ENCODE results near the gene CISD3. TPM values are rescaled to one million over a fixed set of nuclear protein-coding genes. Genes with fewer than 3 reads are reported as not detected.

The CISD3 gene
- total RNA-seq, 1 experiment from 2014 or later: 11.6 TPM

DNA sequence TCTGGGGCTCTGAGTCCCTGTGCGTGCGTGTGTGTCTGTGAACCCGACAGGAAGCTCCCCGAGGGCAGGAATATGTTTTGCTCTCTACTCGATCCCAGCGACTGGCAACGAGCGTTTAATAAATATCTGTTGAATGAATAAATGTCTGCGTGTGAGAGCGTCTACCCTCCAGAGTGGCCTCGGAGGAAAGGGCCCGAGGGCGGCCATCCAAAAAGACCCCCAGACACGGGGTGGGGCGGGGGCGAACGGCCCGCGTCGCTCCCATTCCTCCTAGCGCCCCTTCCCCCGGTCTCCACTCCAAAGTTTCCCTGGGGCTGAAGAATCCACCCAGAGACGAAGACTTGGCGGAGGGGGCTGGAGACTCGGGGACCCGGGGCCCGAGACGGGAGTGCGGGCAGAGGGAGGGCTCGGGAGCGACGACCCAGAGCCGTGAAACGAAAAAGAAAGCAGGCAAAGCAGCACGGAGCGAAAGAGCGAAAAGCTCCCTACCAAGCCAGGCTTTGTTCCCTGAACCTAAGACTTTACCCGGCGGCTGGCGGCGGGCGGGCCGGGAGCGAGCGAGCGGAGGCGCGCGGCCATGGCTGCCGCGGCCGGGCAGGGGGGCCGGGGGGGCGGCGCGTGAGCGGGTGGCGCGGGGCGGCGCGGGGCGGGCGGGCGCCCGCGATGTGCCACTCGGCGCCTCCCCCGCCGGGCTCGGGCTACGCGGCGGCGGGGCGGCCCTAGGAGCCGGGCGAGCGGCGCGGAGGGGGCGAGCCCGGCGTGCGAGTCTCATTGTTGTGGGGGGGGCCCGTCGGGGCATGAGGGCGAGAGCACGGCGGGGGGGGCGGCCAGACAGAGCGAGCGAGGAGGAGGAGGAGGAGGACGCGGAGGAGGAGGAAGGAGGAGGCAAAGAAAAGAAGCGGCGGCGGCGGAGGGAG is 25.3 kb upstream of the CISD3 start, which contains the start of gene MLLT6:
MLLT6 (plus strand) TSS at position 668 of the 917 bp plus-strand sequence. CDS start 360 bp downstream, outside the sequence.
- H3K9me3 ChIP-seq (replicated peaks): no peaks in the 10 kb centered on the region
- H3K27me3 ChIP-seq: no peaks in the 10 kb centered on the region
- H3K27ac ChIP-seq: peak within 1 kb of the TSS; percentile 68
- H3K4me3 ChIP-seq: peak within 1 kb of the TSS; percentile 82
- H3K36me3 ChIP-seq: no peaks in the 10 kb centered on the region
- DNase-seq: peak; percentile 72 to 77
- peaks cover 12% of the 10 kb centered on the region for H3K4me1 ChIP-seq

DNA sequence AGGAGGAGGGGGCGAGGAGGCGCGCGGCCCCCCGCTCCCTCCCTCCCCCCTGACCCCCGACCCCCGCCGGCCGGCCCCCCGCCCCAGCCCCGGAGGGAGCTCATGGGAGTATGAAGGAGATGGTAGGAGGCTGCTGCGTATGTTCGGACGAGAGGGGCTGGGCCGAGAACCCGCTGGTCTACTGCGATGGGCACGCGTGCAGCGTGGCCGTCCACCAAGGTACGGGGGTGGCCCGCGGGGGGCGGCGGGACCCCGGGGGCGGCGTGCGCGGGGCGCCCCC is 24.7 kb upstream of the CISD3 start:
- peaks cover 18% of the 10 kb centered on the region for H3K4me1 ChIP-seq
- H3K27ac ChIP-seq: no peak overlapping the region
- peak overlapping the region; percentile 82 for H3K4me3 ChIP-seq
- no peaks in the 10 kb centered on the region for H3K27me3 ChIP-seq
- no peaks in the 10 kb centered on the region for H3K36me3 ChIP-seq
- H3K9me3 ChIP-seq (replicated peaks): no peaks in the 10 kb centered on the region
- peak in 1 of 2 experiments; percentile 25 for DNase-seq

DNA sequence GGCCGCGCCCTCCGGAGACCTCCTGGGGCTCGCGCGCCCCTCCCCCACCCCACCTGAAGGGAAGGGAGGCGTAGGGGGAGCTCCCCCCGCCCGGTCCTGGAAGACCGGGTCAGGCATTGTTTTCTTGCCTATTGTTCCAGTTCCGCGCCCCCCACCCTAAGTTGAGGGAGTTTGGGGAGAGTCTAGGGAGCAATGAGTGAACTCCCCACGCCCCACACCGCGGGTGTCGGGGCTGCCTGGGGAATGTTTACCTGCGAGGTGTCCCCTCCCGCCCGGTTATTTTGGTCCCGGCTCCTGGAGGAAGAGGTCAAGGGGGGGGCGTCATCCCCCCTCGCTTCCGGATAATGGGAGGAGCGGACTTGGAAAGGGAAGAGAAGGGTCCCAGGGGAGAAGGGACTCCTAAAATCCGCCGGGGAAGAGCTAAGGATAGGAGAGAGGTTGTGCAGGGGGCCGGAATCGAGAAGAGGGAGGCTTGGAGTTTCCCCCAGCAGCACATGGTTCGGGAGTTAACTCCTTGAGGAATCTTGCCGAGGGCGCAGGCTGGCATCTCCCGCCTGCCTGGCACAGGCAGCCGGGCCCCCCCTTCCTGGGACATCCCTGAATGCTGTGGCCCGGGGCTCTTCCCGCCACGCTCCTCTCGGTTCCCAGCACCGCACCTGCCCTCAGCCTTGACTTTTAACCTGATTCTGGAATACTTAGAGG is 24.2 kb upstream of the CISD3 start:
- peaks cover 23% of the 10 kb centered on the region for H3K4me1 ChIP-seq
- H3K9me3 ChIP-seq (replicated peaks): no peaks in the 10 kb centered on the region
- H3K36me3 ChIP-seq: no peaks in the 10 kb centered on the region
- peak overlapping the region; percentile 82 for H3K4me3 ChIP-seq
- no peaks in the 10 kb centered on the region for H3K27me3 ChIP-seq
- DNase-seq: peak; percentile 66 to 75
- H3K27ac ChIP-seq: no peak overlapping the region

DNA sequence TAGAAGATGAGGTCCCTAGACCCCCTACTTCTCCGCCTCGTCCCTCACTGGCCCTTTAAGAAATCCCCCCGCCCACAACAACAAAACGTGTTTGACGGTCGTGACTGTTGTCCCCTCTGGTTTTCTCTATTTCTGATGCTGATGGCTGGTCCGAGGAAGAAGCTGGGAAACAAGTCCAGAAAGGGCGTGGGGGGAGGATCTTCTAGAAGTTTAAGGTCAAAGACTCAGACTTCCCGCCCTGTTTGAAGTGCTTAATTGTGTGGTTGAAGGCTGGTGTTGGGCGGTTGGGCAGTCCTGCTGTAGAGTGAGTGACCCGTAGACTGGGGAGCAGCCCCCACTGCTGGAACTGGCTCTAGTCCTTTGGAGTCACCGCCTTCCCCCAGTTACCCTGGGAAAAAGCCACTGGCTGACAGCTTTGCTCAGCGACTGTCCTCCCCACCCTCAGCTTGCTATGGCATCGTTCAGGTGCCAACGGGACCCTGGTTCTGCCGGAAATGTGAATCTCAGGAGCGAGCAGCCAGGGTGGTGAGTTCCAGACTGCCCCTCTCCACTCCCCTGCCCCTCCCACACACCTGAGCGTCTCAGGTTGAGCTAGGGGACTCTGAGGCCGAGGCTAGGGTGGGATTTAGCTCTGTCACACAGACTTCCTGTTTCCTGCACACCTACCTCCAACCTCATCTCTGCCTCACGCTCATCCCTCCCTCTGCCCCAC is 23.5 kb upstream of the CISD3 start:
- Histone ChIP-seq H3K36me3 (no peaks in the 10 kb centered on the region), H3K27me3 (no peaks in the 10 kb centered on the region), H3K9me3 (replicated peaks) (no peaks in the 10 kb centered on the region), H3K4me1 (peaks cover 25% of the 10 kb centered on the region), H3K4me3 (peak overlapping the region; percentile 82), H3K27ac (no peak overlapping the region)
- DNase-seq: no peak

DNA sequence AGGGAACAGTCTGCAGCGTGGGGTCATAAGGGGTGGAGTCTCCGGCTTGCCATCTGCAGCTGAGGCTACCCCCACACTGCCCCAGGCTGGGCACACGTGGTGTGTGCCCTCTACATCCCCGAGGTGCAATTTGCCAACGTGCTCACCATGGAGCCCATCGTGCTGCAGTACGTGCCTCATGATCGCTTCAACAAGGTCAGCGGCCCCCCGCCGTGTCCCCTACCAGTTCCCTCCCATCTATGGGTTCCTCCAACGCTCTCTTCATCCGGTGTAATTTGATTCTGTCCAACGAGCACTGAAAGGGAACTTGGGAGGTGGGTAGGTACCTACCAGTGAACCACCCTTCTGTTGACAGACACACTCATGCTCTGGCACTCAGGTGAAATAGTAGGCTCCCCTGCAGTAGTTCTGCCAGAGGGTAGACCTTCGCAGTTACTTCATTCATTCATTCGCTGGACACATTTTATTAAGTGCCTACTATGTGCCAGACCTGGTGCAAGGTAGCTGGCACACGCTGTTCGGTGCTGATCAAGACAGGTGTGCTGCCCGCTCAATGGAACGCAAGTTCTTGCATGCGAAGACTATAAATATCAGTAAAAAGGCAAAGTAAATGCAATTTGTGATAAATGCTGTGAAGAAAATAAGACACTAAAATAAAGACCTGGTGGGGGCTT is 22.3 kb upstream of the CISD3 start:
- H3K27ac ChIP-seq: no peak overlapping the region
- H3K27me3 ChIP-seq: no peaks in the 10 kb centered on the region
- H3K4me1 ChIP-seq: peaks cover 25% of the 10 kb centered on the region
- H3K9me3 ChIP-seq (replicated peaks): no peaks in the 10 kb centered on the region
- DNase-seq: no peak
- H3K36me3 ChIP-seq: no peaks in the 10 kb centered on the region
- H3K4me3 ChIP-seq: no peak overlapping the region

DNA sequence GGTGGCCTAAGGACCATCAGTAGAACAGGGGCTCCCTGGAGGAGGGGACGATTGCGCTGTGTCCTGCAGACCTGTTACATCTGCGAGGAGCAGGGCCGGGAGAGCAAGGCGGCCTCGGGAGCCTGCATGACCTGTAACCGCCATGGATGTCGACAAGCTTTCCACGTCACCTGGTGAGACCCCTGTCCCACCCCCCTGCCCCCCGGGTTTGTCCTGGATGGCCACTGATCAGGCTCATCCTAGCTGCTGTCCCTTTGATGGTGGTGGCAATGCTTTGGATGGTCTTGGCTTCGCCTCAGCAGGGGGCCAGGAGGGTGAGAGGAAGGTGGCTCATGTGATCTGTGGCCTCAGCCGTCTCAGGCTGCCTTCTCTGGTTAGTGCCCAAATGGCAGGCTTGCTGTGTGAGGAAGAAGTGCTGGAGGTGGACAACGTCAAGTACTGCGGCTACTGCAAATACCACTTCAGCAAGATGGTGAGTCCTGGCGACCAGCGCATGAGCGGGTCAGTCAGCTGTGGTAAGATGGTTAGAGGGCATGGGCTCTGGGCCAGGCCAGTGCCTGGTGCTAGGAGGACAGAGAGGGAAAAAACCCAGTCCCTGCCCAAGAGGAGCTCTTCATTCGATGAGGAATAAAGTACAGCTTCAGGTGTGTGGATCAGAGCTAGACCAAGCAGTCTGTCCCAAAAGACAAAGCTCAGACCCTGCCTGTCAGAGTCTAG is 20.9 kb upstream of the CISD3 start:
- no peak overlapping the region for H3K27ac ChIP-seq
- no peak for DNase-seq
- peaks cover 22% of the 10 kb centered on the region for H3K4me1 ChIP-seq

DNA sequence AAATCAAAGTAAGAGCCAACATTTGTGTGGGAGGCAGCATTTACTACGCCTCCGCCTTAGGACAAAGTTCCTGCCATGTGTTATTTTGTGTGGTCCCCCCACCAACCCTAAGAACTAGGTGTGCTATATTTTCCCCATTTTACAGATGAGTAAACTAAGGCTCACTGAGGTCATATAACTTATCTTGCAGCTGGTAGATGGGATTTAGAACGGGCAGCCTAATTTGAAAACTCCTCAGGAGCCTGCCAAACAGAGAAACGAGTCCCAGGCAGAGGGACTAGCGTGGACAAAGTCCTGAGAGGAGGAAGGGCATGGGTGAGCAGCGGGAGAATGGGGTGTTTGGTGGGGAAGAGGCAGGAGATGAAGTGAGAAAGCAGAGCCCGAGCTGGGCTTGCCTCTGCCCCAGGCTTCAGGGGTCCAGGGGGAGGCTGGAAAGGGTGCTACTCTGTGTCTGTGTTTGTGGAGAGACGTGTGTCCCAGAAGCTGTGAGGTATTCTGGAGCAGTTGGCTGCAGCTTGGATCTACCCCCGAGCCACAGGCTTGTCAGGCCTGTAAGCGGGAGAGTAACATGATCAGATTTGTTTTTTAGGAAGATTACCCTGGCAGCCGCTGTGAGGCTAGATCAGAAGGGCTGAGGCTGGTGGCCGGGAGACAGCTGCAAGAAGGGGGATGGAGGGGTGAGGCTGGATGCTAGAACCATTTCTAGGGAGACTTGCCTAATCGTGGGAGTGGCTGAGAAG is 20.1 kb upstream of the CISD3 start:
- peak; percentile 88 to 93 for DNase-seq
- Histone ChIP-seq H3K27me3 (no peaks in the 10 kb centered on the region), H3K27ac (peak overlapping the region; percentile 31), H3K4me3 (no peak overlapping the region), H3K9me3 (replicated peaks) (no peaks in the 10 kb centered on the region), H3K36me3 (peaks cover 9% of the 10 kb centered on the region; the same call in 1 of the 2 replicates), H3K4me1 (peaks cover 22% of the 10 kb centered on the region)

More for the DNA sequence above, 20.9 kb upstream of the CISD3 start:
- Histone ChIP-seq H3K36me3 (peaks cover 9% of the 10 kb centered on the region; the same call in 1 of the 2 replicates), H3K27me3 (no peaks in the 10 kb centered on the region), H3K4me3 (no peak overlapping the region), H3K9me3 (replicated peaks) (no peaks in the 10 kb centered on the region)

DNA sequence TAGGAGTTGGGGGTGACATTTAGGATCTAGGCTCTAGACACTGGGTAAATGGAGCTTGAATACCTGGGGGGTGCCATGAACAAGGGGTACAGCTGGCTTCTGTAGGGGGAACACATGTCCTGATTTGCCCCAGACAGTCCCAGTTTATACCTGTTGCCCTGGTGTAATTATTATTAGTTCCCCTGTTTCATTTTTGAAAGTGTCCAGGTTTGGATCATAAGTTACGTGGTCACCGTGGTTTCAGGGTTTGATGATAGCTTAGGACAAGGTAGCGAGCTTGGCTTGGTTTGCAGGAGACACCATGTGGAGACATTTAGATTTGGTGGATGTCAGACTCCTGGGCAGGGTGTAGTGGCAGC is 19.6 kb upstream of the CISD3 start:
- peaks cover 11% of the 10 kb centered on the region; the same call in 1 of the 2 replicates for H3K36me3 ChIP-seq
- no peaks in the 10 kb centered on the region for H3K27me3 ChIP-seq
- H3K9me3 ChIP-seq (replicated peaks): no peaks in the 10 kb centered on the region
- peaks cover 22% of the 10 kb centered on the region for H3K4me1 ChIP-seq
- peak overlapping the region; percentile 31 for H3K27ac ChIP-seq
- no peak overlapping the region for H3K4me3 ChIP-seq
- DNase-seq: no peak

DNA sequence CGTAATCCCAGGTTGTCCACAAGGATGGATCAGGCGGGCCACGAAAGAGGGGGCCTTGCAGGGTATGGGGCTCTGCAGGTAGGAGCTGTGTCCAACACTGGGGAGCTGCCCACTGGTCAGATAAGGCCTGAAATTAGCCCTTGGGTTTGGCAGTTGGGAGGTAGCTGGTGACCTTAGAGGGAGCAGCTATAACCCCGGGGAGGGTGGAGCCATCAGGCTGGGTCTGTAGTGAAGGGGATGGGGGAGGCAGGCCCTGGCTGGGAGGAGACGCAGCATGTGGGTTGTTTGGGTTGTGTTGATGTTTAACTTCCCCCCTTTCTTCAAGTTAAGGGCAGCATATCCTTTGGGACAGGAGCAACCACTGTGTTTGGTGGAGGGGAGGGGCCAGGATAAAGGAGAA is 19.2 kb upstream of the CISD3 start:
- Histone ChIP-seq H3K9me3 (replicated peaks) (no peaks in the 10 kb centered on the region), H3K27ac (peak overlapping the region; percentile 31; the same call in 1 of the 2 replicates), H3K36me3 (peaks cover 12% of the 10 kb centered on the region; the same call in 1 of the 2 replicates), H3K4me1 (peaks cover 22% of the 10 kb centered on the region), H3K27me3 (no peaks in the 10 kb centered on the region), H3K4me3 (no peak overlapping the region)
- no peak for DNase-seq

DNA sequence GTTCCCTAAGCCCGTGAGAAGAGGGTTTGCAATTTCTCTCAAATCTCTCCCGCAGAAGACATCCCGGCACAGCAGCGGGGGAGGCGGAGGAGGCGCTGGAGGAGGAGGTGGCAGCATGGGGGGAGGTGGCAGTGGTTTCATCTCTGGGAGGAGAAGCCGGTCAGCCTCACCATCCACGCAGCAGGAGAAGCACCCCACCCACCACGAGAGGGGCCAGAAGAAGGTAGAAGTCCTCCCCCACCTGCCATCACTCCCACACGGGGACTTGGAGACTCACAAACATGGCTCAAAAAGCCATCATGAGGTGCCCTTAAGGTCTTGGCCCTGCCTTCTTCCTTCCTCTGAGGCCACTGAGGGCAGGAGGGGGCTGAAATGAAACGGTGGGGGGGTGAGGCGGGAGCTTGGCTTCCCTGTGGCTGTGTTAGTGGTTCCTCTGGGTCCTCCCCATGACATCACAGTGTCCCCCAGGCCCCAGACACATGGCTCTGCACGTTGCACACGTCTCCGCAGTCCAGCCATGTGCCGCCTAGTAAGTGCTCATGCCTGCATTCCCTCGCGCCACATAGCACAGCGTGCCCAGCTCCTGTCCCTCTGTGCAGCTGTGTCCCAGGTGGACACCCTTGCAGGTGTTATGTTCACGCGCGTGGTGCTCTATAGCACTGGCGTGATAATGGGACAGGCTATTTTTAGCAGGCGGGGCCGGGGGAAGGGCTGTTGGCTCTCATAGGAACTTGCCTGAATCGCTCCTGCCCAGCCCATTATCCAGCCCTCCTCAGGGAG is 18.2 kb upstream of the CISD3 start:
- H3K27ac ChIP-seq: no peak overlapping the region
- H3K4me1 ChIP-seq: peaks cover 22% of the 10 kb centered on the region
- no peaks in the 10 kb centered on the region for H3K27me3 ChIP-seq
- no peak overlapping the region for H3K4me3 ChIP-seq
- H3K9me3 ChIP-seq (replicated peaks): no peaks in the 10 kb centered on the region
- no peak for DNase-seq
- H3K36me3 ChIP-seq: peaks cover 12% of the 10 kb centered on the region; the same call in 1 of the 2 replicates

DNA sequence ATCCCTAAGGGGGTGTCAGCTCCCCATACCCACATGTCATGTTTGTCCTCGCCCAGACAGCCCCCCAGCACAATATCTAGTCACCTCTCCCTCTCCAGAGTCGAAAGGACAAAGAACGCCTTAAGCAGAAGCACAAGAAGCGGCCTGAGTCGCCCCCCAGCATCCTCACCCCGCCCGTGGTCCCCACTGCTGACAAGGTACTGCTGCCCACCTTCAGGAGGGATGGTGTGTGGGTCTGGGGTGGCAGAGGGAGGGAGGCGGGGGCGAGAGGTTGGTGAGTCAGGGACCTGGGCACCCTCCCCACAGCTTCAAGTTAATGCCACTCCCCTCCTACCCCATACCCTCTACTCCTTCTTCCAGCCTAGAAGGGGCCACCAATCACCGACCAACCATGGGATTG is 17.5 kb upstream of the CISD3 start:
- H3K36me3 ChIP-seq: peaks cover 12% of the 10 kb centered on the region; the same call in 1 of the 2 replicates
- H3K4me1 ChIP-seq: peaks cover 22% of the 10 kb centered on the region
- no peak overlapping the region for H3K27ac ChIP-seq
- no peak for DNase-seq
- no peak overlapping the region for H3K4me3 ChIP-seq
- no peaks in the 10 kb centered on the region for H3K9me3 ChIP-seq (replicated peaks)
- H3K27me3 ChIP-seq: no peaks in the 10 kb centered on the region

DNA sequence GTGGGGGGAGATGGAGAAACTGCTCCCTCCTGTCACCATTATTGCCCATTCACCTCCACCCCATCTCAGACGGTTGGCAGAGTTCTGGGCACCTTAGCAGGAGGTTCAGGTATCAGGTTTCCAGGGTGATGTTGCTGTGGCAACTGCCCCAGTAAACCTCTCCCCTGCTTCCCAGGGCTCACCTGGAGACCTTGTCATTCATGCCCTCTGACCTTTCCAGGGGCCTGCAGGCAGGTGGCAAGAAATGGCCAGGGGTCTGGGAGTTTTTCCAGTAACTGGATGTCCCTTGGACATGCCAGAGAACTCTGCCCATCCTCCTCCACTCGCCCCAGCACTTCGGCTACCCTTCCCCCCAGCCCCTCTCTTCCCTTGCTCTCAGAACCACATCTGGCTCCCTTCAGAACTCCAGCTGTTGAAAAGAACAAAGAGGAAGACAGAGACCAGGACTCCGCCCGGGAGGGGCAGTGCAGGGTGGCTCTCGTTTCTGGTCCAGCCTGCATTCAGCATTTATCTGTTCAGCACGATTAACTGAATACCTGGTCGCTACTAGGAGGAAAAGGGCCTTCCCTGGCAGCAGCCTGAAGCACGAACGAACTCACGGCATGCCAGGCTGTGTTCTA is 16.6 kb upstream of the CISD3 start:
- Histone ChIP-seq H3K4me1 (peaks cover 22% of the 10 kb centered on the region), H3K27me3 (no peaks in the 10 kb centered on the region), H3K27ac (no peak overlapping the region), H3K4me3 (no peak overlapping the region), H3K9me3 (replicated peaks) (no peaks in the 10 kb centered on the region), H3K36me3 (peaks cover 12% of the 10 kb centered on the region; the same call in 1 of the 2 replicates)
- no peak for DNase-seq

Data from SJCRH30 (cell line).